Endothelial cell of umbilical vein (primary cell): ENCODE results near the gene RPL5.

Experiments
- CTCF ChIP-seq, 2 donors: IDR thresholded peaks; 1 replicate in 1 of 2; 2 replicates in 1 of 2; pipeline ENCODE4 v1.5.1; 2011; ENCODE audit warnings: low read length in 2 of 2, mild to moderate bottlenecking in 2 of 2, moderate library complexity in 2 of 2, control low read depth in 1 of 2, inconsistent platforms in 1 of 2, low read depth in 1 of 2; ENCODE audit not compliant: insufficient read depth in 1 of 2; ENCODE audit errors: extremely low read depth in 1 of 2
- EZH2 ChIP-seq: IDR thresholded peaks from 2 replicates; pipeline ENCODE4 v1.6.1; 2012; ENCODE audit warnings: borderline replicate concordance, low read depth, mild to moderate bottlenecking, moderate library complexity, low read length, inconsistent platforms; ENCODE audit not compliant: severe bottlenecking
- FOS ChIP-seq: IDR thresholded peaks from 2 replicates; pipeline ENCODE4 v1.6.1; 2011; ENCODE audit warnings: mild to moderate bottlenecking, low read length, moderate library complexity, borderline replicate concordance; ENCODE audit not compliant: insufficient read depth
- GATA2 ChIP-seq: IDR thresholded peaks from 2 replicates; pipeline ENCODE4 v1.7.0; 2011; ENCODE audit warnings: low read depth, mild to moderate bottlenecking, moderate library complexity, mixed read lengths, low read length; ENCODE audit not compliant: insufficient read length, insufficient read depth
- JUN ChIP-seq: IDR thresholded peaks from 2 replicates; pipeline ENCODE4 v1.6.1; 2011; ENCODE audit warnings: borderline replicate concordance, low read depth; ENCODE audit not compliant: insufficient read length, insufficient read depth
- MAX ChIP-seq: IDR thresholded peaks from 2 replicates; pipeline ENCODE4 v1.6.1; 2011; ENCODE audit not compliant: insufficient read depth, insufficient read length
- MYC ChIP-seq: IDR thresholded peaks from one replicate; pipeline ENCODE4 v1.6.1; 2011; ENCODE audit warnings: mild to moderate bottlenecking, low read depth, low read length
- POLR2A ChIP-seq: IDR thresholded peaks from 2 replicates; pipeline ENCODE4 v1.6.1; 2012; ENCODE audit warnings: low read depth, mild to moderate bottlenecking, control low read depth, low read length
- POLR2AphosphoS5 ChIP-seq: IDR thresholded peaks from 2 replicates; pipeline ENCODE4 v1.6.1; 2012; ENCODE audit warnings: low read depth, mild to moderate bottlenecking, control low read depth, low read length, moderate library complexity; ENCODE audit not compliant: insufficient read depth

- TF ChIP-seq JUN (no peak), CTCF (IDR thresholded peaks at IDR 0.05; ENCODE audit: extremely low read depth in 1 of 2, insufficient read depth in 1 of 2, low read depth in 1 of 2, low read length in 2 of 2) (no peak), POLR2A (no peak), FOS (no peak), EZH2 (no peak), MAX (no peak), MYC (no peak), POLR2AphosphoS5 (no peak), GATA2 (no peak)
Observed at GRCh38 chr1:92862605-92863004, 30.8 kb downstream of the RPL5 start.
